DND-41 (cell line): ENCODE measurements around the gene TMEM175.

Experiments used
- CTCF ChIP-seq: IDR thresholded peaks from 2 replicates; pipeline ENCODE4 v1.5.1; 2012; ENCODE audit warnings: borderline replicate concordance, low read length, moderate library complexity, mild to moderate bottlenecking; ENCODE audit not compliant: poor library complexity, severe bottlenecking; ENCODE audit errors: extremely low read depth
- EZH2 ChIP-seq: IDR thresholded peaks from 3 replicates; pipeline ENCODE4 v1.6.1; 2012; ENCODE audit warnings: borderline replicate concordance, low read depth, mild to moderate bottlenecking, moderate library complexity, low read length, inconsistent platforms; ENCODE audit not compliant: severe bottlenecking

- TF ChIP-seq CTCF (no peak), EZH2 (no peak)
These were observed 25.2 kb upstream of the TMEM175 start for GRCh38 chr4:907103-907400.
